Measurements from ENCODE around the gene HYOU1.
"Not testable (repeated sequence)": the region's sequence is repeated elsewhere in the genome, so short reads cannot be mapped to it uniquely, and the experiment has no call there.

Gene HYOU1

DNA sequence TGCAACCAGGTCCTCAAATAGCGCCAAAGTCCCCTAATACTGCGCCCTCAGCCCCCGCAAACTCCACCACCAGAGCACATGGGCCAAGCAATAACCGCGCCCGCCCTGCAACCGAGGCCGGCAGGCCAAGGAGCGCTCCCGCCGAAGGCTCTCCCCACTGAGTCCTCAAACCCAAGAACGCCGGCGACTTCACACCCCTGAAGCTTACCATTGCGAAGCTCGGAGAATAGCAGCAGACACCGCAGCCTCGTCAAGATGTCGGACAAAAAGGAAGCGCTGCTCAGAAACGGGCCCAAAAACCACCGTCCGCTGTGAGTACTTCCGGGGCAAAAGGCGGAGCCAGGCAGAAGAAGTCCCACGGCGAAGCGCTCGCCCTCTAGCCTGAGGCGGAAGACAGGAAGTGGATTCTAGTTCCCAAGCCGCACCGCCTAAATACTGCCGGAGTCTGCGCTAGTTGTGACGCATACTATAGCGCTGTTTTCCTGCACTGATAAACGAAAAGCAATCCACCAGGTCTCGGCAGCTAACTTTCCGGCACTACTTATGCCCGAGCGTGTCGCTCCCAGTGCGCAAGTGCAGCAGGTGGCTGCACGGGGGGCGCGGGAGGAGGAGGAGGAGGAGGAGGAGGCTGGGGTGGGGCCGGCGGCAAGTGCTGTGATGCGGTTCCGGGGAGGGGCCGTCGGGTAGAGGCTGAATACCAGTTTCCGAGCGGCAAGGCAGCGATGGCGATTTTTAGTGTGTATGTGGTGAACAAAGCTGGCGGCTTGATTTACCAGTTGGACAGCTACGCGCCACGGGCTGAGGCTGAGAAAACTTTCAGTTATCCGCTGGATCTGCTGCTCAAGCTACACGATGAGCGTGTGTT lies 38.7 kb downstream of the HYOU1 start, which contains the start of the genes RPS25 and TRAPPC4:
TSS of gene RPS25 (minus strand) at position 270 of the 865 bp plus-strand sequence. CDS start at position 211, 59 bp downstream.
TSS of gene TRAPPC4 (plus strand) at position 693 of the 865 bp plus-strand sequence. CDS start at position 723, 30 bp downstream.
- DNase-seq (ENCODE audit: low spot score) = peak; percentile 99

DNA sequence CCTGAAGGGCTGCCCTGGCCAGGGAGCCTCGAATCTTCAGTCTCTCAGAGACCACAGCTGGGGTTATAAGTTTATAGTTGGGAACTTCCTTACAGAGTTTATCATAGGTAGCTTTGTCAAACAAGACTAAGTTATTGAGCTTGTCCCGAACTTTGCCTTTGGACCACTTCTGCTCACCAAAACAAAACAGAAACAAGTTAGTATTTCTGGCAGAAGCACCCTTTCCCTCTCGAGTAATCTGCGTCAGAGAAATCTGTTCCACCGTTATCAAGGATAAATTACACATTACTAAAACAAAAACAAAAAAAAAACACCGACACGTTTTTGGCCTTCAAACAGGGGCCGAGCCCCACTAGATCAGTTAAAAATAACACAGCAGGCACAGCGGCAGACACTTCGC lies 39.6 kb downstream of the HYOU1 start:
- not testable (repeated sequence) for DNase-seq (ENCODE audit: low spot score)

DNA sequence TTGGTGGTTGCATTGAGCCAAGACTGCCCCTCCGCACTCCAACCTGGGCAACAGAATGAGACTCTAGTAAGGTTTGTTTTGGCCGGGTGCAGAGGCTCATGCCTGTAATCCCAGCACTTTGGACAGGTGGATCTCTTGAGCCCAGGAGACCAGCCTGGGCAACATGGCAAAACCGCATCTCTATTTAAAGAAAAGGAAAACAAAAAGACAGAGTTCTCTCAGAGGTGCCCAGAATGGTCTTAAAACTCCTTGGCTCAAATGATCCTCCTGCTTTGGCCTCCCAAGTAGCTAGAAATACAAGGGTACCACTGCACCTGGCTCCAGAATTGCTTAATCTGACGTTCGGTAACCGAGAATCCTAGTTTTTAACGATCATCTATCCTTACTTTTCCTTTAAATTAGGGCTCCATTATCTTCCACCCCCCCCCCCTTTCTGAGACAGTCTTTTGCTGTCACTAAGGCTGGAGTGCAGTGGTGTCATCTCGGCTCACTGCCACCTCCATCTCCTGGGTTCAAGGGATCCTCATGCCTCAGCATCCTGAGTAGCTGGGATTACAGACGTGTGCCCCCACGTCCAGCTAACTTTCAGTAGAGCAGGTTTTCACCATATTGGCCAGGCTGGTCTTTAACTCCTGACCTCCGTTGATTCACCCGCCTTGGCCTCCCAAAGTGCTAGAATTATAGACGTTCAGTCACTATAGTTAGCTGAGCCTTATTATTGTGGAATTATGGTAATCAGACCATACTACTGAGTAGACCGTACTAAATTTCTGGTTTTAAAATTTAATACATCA lies 40.6 kb downstream of the HYOU1 start:
- no peak for DNase-seq (ENCODE audit: low spot score)

DNA sequence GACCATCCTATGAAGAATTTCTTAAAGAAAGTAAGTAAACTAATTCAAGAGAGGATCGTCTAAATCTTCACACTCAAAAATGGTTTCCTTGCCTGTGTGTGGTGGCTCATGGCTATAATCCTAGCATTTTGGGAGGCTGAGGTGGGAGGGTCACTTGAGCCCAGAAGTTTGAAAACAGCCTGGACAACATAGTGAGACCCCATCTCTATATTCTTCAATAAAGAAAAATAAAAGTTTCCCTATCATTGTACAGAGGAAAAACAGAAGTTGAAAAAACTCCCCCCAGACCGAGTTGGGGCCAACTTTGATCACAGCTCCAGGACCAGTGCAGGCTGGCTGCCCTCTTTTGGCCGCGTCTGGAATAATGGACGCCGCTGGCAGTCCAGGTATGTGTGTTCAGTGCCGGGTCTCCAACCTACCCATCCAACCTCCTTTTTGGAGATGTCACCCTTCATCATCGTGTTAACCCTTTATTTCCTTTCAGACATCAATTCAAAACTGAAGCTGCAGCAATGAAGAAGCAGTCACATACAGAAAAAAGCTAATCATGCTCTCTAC lies 41.9 kb downstream of the HYOU1 start:
- DNase-seq (ENCODE audit: low spot score) = peak; percentile 40

DNA sequence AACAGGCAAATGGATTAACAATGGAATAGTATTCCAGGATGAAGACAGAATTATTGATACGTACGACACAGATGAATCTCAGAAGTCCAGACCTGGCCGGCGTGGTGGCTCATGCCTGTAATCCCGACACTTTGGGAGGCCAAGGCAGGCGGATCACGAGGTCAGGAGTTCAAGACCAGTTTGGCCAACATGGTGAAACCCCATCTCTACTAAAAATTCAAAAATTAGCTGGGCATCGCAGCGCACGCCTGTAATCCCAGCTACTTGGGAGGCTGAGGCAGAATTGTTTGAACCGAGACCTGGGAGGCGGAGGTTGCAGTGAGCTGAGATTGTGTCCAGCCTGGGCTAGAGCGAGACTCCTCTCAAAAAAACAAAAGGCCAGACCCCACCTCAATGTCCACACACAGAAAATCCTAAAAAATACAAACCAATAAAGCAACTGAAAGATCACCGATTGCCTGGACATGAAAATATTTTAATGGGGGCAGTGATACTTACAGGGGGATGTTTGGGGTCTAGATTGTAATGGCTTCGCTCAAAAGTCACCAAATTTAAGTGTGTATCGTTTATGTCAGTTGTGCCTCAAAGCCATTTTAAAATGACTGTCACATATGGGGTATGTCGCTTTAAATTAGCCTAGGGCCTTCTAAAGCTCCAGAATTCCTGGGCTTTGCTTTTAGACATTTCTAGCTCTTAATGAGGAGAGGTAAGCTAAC lies 42.6 kb downstream of the HYOU1 start:
- no peak for DNase-seq (ENCODE audit: low spot score)

DNA sequence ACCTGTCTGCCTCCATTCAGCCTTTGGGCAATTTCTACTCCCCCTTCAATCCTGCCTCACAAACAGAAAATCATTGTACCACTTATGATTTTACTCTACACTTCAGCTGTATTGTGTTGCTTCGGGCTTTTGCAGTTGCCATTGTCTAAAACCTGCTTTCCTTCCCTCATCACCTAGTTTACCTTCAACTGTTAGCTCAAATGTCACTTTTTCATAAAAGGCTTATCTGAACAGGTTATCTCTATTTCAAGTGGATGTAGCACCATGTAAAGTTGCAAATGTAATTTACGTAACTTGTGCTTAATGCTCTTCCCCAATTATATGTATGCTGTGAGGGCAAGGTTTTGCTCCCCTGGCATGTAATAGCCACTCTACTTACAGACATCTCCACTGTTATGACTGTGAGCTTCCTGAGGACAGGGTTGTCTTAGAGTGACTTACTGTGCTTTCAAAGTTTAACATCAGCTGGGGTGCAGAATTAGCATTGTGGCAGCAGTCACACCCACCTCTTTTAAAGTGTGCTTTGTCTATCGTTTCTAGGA lies 44.3 kb downstream of the HYOU1 start:
- DNase-seq (ENCODE audit: low spot score) = no peak

DNA sequence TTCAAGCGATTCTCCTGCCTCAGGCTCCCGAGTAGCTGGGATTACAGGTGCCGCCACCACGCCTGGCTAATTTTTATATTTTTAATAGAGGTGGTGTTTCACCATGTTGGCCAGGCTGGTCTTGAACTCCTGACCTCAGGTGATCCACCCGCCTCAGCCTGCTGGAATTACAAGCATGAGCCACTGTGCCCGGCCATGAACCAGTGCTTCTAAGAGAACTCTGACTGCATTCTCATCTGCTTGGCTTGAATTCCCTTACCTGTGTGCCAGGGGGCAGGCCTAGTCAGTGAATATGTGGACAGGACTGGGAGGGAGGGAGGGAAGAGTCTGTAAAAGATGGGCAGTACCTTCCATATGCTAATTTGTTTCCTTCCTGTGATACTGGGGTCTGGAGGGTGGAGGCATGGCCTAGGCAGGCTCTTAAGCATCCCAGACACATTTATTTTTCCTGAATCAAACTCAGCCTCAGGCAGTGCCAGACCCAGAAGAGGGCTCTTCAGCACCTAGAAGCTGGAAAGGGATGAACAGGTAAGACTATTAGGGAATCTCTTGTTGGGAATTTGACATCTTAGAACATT lies 45.4 kb downstream of the HYOU1 start:
- no peak for DNase-seq (ENCODE audit: low spot score)

DNA sequence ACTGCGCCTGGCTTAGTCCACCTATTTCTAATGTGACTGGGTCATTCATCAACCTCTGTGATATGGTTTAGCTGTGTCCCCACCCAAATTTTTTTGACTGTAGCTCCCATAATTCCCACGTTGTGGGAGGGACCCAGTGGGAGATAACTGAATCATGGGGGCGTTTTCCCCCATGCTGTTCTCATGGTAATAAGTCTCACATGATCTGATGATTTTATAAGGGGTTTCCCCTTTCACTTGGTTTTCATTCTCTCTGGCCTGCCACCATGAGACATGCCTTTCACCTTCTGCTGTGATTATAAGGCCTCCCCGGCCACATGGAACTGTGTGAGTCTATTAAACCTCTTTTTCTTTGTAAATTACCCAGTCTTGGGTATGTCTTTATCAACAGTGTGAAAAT lies 50.3 kb downstream of the HYOU1 start:
- no peak for DNase-seq (ENCODE audit: low spot score)

DNA sequence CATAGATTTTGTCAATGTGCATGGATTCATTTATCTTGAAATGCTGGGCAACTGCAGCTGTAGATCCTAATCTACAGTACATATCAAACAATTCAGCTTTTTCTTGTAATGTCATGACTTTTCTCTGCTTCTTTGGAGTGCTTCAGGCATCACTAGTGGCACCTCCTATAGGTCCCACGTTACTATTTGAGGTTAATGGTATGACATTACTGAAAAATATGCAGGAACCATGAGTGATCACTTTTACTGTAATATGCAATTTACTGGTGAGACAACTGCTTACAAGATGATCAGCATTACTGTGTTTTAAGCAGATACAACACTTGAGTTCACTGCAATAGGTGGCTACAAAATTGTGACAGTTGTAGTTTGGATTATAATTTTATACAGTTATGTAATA lies 56.1 kb downstream of the HYOU1 start:
- DNase-seq (ENCODE audit: low spot score) = no peak

DNA sequence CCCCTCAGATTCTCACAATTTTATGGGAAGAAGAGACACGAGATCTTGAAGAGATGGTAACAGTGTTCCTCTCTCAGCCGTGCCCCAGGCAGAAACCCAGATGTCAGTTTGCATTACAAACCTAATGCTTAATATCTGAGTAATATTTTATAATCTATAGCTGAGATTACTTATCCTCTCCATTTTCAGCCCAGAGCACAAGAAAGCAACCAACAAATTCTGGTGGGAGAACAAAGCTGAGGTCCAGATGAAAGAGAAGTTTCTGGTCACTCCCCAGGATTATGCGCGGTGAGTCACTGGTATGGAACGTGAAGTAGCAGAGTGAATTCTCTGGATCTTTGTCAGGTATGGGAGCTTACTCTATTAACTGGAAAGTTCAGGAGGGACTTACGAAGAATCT lies 58.2 kb downstream of the HYOU1 start:
- DNase-seq (ENCODE audit: low spot score) = no peak

DNA sequence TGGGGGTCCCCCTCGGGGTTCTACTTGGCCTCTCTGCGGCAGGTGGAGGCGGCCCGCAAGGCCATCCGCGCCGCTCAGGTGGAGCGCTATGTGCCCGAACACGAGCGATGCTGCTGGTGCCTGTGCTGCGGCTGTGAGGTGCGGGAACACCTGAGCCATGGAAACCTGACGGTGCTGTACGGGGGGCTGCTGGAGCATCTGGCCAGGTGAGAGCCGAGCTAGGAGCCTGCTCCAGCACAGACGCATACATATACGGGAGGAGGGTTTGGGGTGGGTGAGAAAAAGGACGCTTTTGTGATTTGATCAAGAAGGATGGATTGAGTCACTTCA lies 58.7 kb downstream of the HYOU1 start:
- no peak for DNase-seq (ENCODE audit: low spot score)

DNA sequence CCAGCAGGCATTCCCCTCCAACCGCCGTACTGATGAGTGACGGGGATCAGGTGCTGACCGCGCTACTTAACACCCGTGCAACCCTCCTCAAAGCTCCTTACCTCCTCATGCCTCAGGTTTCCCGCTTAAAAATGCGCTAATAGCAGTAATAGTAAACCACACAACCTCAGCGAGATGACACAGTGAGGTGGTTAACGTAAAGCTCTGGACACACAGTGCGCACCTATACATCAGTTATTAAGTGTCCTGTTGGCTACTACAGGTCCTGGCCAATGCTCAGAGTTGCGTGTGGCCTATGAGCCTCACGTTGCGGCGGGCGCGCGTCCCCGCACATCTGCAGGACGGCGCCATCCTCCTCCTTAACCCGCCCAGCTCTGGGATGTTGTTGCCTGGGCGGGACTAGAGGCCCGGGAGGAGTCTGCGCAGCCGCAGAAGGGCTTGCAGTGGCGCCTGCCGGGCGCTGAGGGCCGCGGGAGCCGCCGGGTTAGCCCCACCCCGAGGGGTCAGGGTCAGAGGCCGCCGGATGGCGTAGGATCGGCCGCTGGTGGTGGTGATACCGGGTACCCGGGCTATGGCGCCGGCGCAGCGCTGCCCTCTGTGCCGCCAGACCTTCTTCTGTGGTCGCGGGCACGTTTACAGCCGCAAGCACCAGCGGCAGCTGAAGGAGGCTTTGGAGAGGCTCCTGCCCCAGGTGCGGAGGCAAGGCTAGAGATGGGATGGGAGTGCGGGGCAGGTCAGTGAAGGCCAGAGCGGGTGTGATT lies 59.2 kb downstream of the HYOU1 start, which contains the start of gene CENATAC:
TSS of gene CENATAC (plus strand) at position 512 of the 761 bp plus-strand sequence. CDS start at position 572, 60 bp downstream.
- peak; percentile 94 for DNase-seq (ENCODE audit: low spot score)

DNA sequence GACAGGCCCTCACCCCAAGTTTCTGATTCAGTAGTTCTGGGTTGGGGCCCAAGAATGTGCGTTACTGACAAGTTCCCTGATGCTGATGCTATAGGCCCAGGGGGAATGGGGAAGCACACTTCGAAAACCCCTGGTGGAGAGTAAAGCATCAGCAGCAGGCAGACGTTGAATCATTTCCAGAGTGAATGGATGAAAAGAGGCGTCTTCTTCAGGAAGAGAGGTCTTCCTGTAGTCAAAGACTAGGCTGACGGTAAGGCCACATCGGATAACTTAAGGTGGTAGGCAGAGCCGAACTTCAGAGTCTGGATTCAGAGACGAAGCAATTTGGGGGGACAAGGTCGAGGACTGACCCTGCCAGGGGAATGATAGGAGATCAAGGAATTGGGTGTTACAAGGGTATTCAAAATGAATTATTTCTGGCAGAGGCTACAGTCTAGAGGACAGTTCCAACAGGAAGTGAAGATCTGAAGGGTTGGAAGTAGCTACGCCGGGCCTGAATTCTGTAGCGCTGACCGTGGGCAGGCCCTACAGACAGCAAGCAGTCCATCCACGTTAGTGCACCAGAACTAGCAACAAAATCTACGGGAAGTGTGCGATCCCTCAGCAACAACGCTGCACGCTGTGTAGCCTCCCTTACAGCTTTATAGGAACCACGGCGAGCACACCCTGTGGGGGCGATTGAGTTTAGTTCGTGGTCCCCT lies 59.9 kb downstream of the HYOU1 start:
- peak; percentile 42 for DNase-seq (ENCODE audit: low spot score)
